Kidney tubule cell (primary cell): ENCODE measurements around the gene GRIP2.

Source experiments
- DNase-seq: peaks from one replicate; pipeline ENCODE4 v3.0.0-alpha.2; 2018; ENCODE audit warnings: low spot score

Gene GRIP2

DNA sequence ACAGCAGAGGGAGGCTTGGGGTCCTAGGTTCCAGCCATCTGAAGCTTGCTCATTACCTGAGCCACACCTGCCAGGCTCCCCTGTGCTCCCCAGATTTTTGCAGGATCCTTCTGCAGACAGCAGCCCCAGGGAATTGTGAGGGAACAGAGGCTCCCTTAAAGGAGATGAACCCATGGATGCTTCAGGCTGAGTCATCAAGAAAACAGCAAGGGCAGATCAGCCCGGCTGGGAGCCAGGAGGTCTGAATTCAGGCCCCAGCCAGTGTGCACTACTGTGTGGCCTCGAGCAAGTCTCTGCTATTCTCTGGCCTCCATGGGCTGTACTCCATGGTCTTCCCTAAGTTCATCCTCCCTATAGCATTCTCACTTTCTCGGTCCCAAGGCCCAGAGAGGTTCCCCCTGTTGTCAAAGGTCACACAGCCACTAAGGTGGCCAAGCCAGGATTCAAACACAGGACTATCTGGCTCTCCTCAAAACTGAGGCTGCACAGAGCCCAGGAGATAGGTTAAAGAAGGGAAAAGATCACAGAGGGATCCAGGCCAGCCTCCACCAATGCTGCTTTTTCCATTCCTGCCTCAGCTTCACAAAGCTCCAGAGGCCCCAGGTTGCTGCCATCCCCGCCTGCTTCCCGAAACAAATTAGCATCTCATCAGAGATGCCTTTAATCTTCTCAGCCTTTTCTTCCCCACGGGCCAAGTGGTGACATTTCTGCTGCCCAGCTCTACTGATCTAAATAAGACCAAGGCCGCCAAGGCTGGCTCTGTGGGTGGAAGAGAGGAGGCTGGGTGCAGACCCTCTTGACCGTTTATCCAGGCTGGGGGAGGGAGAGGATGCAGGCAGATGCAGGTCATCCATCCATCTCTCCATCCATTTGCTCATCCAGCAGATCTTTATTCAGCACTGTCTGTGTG lies 21.2 kb upstream of the GRIP2 start:
- no peak for DNase-seq

GRCh38 chr3:14560110-14560509 lies 20.0 kb upstream of the GRIP2 start:
- no peak for DNase-seq

- DNase-seq = no peak
These were observed 17.9 kb upstream of the GRIP2 start for GRCh38 chr3:14558029-14558428.

GRCh38 chr3:14555835-14556234 lies 15.7 kb upstream of the GRIP2 start:
- DNase-seq = no peak

DNA sequence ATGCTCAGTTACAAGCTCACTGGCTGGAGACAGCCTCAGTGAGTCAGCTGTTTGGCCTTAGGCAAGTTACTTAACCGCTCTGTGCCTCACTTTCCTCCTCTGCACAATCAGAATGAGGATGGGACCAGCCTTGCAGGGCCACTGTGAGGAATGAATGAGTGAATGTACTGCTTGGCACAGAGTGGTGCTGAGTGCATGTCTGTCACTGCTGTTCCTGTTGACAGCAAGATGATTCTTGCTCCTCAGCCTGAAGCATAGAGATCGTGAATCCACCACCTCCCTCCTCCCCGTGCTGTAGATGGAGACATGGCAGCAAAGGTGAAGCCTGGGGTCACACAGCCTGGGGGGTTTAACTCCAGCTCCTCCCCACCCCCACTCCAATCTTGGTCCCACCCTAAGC lies 14.6 kb upstream of the GRIP2 start:
- no peak for DNase-seq

GRCh38 chr3:14553871-14554270 lies 13.7 kb upstream of the GRIP2 start:
- DNase-seq = no peak

- DNase-seq = no peak
These were observed 12.6 kb upstream of the GRIP2 start for GRCh38 chr3:14552717-14553116.

GRCh38 chr3:14552041-14552648 lies 12.0 kb upstream of the GRIP2 start:
- DNase-seq = no peak

DNA sequence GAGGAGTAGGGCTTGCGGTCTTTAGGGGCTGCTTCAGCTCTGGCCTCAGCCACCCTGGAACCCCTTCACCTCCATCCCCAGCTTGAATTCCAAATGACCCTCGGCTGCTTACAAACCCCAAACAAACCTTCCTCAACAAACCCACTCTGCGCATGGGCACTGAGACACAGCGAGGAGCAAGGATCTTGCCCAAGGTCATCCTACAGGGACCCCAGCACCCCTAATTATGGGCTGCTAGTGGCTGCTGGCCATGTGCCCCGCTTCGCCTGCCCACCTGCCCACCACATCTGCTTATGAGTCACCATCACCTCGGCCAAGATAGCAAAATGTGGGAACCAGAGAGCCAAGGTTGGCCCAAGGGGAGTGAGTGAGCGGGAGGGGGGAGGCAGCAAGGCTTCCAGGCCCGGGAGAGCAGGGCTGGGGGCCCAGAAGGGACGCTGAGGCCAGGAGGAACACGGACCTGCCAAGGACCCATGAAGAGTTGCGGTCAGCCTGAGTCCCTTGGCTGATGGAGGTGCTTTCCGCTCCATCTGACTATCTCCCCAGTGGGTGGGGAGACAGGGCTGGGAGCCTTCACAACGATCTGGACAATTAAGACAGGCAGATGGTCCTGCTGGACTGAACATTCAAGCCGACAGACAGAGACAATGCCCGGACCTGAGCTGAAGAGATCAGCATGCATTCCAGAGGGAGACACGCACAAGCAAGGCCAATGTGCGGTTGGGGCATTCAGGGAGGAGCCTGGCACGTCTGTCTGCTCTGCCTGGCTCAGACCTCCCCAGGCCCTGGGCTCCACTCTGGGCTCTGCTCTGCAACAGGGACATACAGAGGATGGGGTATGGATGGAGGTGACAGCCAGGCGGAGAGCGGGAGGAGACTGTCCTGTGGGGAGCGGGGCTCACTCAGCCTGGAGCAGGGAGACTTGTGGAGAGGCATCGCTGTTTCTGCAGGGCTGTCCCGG lies 10.8 kb upstream of the GRIP2 start:
- DNase-seq = no peak

DNA sequence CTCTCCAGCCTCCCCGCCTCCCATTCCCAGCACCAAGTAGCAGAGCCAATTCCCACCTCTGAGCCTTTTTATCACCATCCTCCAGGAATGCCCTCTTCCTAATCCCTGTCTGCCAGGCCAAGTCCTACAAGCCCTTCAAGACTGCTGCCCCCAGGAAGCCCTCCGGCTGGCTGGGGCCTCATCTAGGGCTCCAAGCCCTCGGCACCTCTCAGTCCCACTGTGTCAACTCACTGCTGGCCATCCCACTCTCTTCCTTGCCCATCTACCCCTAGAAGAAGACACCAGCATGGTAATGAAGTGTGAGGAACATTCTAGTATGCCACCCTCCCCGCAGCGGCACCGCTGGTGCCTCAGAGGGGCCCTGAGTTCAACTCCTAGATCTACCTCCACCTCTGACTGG lies 10.0 kb upstream of the GRIP2 start:
- no peak for DNase-seq

DNA sequence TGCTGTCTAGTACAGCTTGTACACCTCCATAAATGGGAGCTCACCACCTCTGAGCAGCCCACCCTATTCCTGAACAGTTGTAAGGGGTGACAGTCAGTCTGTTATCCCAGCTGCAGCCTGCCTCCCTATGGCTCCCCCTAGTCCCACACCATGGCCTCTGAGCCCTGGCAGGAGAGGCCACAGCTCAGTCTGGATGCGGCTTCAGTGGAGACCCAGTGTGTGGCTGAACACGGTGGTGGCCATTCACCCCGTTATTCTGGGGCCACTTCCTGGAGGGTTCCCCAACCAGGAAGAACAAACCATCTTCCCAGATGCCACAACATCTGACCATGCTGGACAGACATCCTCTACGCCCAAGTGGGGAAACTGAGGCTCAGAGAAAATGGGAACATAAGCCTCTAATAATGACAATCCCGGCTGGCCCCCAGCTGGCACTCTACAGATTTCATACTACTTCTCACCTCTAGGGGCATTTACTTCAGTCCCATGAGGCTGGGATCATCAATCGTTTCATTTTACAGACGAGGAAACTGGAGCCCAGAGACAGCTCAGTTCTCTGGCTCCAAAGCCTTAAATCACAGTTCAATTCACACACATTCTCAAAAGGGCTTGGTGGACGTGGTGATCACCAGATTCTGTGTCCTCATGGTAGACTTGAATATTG lies 9.2 kb upstream of the GRIP2 start:
- peak; percentile 11 for DNase-seq

GRCh38 chr3:14548321-14548729 lies 8.2 kb upstream of the GRIP2 start:
- DNase-seq = peak; percentile 58

DNA sequence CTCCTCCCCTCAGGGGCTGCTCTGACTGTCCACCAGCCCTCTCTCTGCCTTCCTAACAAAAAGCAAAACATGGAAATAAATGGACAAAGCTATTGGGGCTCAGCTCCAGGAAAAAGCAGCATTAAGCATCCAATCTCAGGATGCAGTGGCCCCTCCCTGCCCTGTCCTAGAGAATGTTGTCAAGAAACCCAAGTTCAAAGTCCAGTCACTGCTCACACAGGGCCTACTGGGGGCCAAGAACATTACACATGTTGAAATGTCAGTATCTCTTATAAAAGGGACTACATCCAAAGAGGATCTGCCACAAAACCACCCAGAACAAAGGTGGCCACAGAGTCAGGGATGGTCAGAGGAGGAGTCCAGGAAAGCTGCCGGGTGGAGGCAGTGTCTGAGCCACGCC lies 7.6 kb upstream of the GRIP2 start:
- DNase-seq = no peak

GRCh38 chr3:14546041-14546440 lies 5.9 kb upstream of the GRIP2 start:
- no peak for DNase-seq

- no peak for DNase-seq
These were observed 5.1 kb upstream of the GRIP2 start for GRCh38 chr3:14545251-14545635.

GRCh38 chr3:14544282-14545250 lies 4.4 kb upstream of the GRIP2 start:
- DNase-seq = no peak

- no peak for DNase-seq
These were observed 3.3 kb upstream of the GRIP2 start for GRCh38 chr3:14543446-14543845.

- no peak for DNase-seq
These were observed 2.5 kb upstream of the GRIP2 start for GRCh38 chr3:14542656-14543055.

GRCh38 chr3:14541646-14542045 lies 1.5 kb upstream of the GRIP2 start:
- no peak for DNase-seq

- DNase-seq = no peak
These were observed 761 bp upstream of the GRIP2 start for GRCh38 chr3:14540821-14541385.

GRCh38 chr3:14539384-14539741 lies 779 bp downstream of the GRIP2 start:
- DNase-seq = no peak
